ENCODE results near the gene SLC6A12.

The SLC6A12 gene

GRCh38 chr12:160858-161257, 53.1 kb downstream of the SLC6A12 start:
- Histone ChIP-seq H3K79me1 (ENCODE audit: low read depth, low read length) (no peaks in the 10 kb centered on the region), H3K4me1 (ENCODE audit: control insufficient read depth in 2 of 2, insufficient read depth in 1 of 2, low read depth in 1 of 2, low read length in 2 of 2) (peaks cover 0 to 14% of the 10 kb centered on the region in 2 donors), H2BK120ac (ENCODE audit: low read depth, low read length) (no peak overlapping the region), H3K14ac (ENCODE audit: low read length) (no peak overlapping the region), H3K9ac (ENCODE audit: low read depth, low read length, poor library complexity) (no peak overlapping the region), H3K27ac (replicated peaks; ENCODE audit: low read length) (no peak overlapping the region), H3K36me3 (replicated peaks in 1 of 2; ENCODE audit: control insufficient read depth in 2 of 2, insufficient read depth in 2 of 2, low read length in 2 of 2) (no peaks in the 10 kb centered on the region), H4K91ac (ENCODE audit: low read depth, low read length, poor library complexity) (no peak overlapping the region), H3K4me2 (ENCODE audit: insufficient read depth, low read length, poor library complexity, severe bottlenecking) (no peak overlapping the region), H2BK15ac (ENCODE audit: low read length) (no peak overlapping the region), H2AFZ (ENCODE audit: low read length) (no peak overlapping the region), H3K27me3 (ENCODE audit: control insufficient read depth in 3 of 3, insufficient read depth in 3 of 3, low read depth in 1 of 3, low read length in 3 of 3) (peaks cover 0 to 14% (median 0%) of the 10 kb centered on the region in 3 experiments), H2BK12ac (ENCODE audit: low read length) (no peak overlapping the region), H2BK5ac (ENCODE audit: low read length) (no peak overlapping the region), H3K4me3 (ENCODE audit: low read length in 2 of 2) (no peak overlapping the region), H3K4ac (ENCODE audit: low read length) (no peak overlapping the region), H3K18ac (ENCODE audit: low read length) (no peak overlapping the region), H4K8ac (ENCODE audit: low read depth, low read length) (no peak overlapping the region), H2AK5ac (ENCODE audit: low read depth, low read length) (no peak overlapping the region), H3K9me3 (replicated peaks in 1 of 2; ENCODE audit: control insufficient read depth in 2 of 2, insufficient read depth in 1 of 2, low read depth in 1 of 2, low read length in 2 of 2) (no peaks in the 10 kb centered on the region), H3K23ac (ENCODE audit: low read depth, low read length, poor library complexity) (no peak overlapping the region)
- DNase-seq (ENCODE audit: low spot score) = no peak
- no CpG with 5 or more reads among the region's 9 CpGs for WGBS, 2 donors (ENCODE audit: extremely low coverage in 2 of 2, insufficient read length in 2 of 2, insufficient replicate concordance in 1 of 2)

GRCh38 chr12:159156-159782, 54.7 kb downstream of the SLC6A12 start:
- no peak overlapping the region for H2BK120ac ChIP-seq (ENCODE audit: low read depth, low read length)
- WGBS, 2 donors (ENCODE audit: extremely low coverage in 2 of 2, insufficient read length in 2 of 2, insufficient replicate concordance in 1 of 2) = no CpG with 5 or more reads among the region's 7 CpGs
- H3K9ac ChIP-seq (ENCODE audit: low read depth, low read length, poor library complexity) = no peak overlapping the region
- no peak overlapping the region for H3K14ac ChIP-seq (ENCODE audit: low read length)
- H4K8ac ChIP-seq (ENCODE audit: low read depth, low read length) = no peak overlapping the region
- H3K4me1 ChIP-seq (ENCODE audit: control insufficient read depth in 2 of 2, insufficient read depth in 1 of 2, low read depth in 1 of 2, low read length in 2 of 2) = peaks cover 0 to 11% of the 10 kb centered on the region in 2 donors
- no peak overlapping the region for H3K27ac ChIP-seq (replicated peaks; ENCODE audit: low read length)
- no peak overlapping the region for H3K4me3 ChIP-seq (ENCODE audit: low read length in 2 of 2)
- peak overlapping the region; percentile 15 for H3K18ac ChIP-seq (ENCODE audit: low read length)
- H2BK5ac ChIP-seq (ENCODE audit: low read length) = no peak overlapping the region
- no peak for DNase-seq (ENCODE audit: low spot score)
- H3K9me3 ChIP-seq (replicated peaks in 1 of 2; ENCODE audit: control insufficient read depth in 2 of 2, insufficient read depth in 1 of 2, low read depth in 1 of 2, low read length in 2 of 2) = no peaks in the 10 kb centered on the region
- H3K4me2 ChIP-seq (ENCODE audit: insufficient read depth, low read length, poor library complexity, severe bottlenecking) = no peak overlapping the region
- no peaks in the 10 kb centered on the region for H3K36me3 ChIP-seq (replicated peaks in 1 of 2; ENCODE audit: control insufficient read depth in 2 of 2, insufficient read depth in 2 of 2, low read length in 2 of 2)
- no peak overlapping the region for H2AK5ac ChIP-seq (ENCODE audit: low read depth, low read length)
- no peak overlapping the region for H3K23ac ChIP-seq (ENCODE audit: low read depth, low read length, poor library complexity)
- H3K4ac ChIP-seq (ENCODE audit: low read length) = no peak overlapping the region
- no peak overlapping the region for H2BK15ac ChIP-seq (ENCODE audit: low read length)
- peaks cover 0 to 15% (median 0%) of the 10 kb centered on the region in 3 experiments for H3K27me3 ChIP-seq (ENCODE audit: control insufficient read depth in 3 of 3, insufficient read depth in 3 of 3, low read depth in 1 of 3, low read length in 3 of 3)
- no peak overlapping the region for H2BK12ac ChIP-seq (ENCODE audit: low read length)
- no peak overlapping the region for H4K91ac ChIP-seq (ENCODE audit: low read depth, low read length, poor library complexity)
- no peaks in the 10 kb centered on the region for H3K79me1 ChIP-seq (ENCODE audit: low read depth, low read length)
- no peak overlapping the region for H2AFZ ChIP-seq (ENCODE audit: low read length)

GRCh38 chr12:157644-158043, 56.3 kb downstream of the SLC6A12 start:
- peaks cover 0 to 23% (median 0%) of the 10 kb centered on the region in 3 experiments for H3K27me3 ChIP-seq (ENCODE audit: control insufficient read depth in 3 of 3, insufficient read depth in 3 of 3, low read depth in 1 of 3, low read length in 3 of 3)
- no peak overlapping the region for H3K14ac ChIP-seq (ENCODE audit: low read length)
- peak overlapping the region; percentile 72 for H2AK5ac ChIP-seq (ENCODE audit: low read depth, low read length)
- DNase-seq (ENCODE audit: low spot score) = no peak
- no peaks in the 10 kb centered on the region for H3K9me3 ChIP-seq (replicated peaks in 1 of 2; ENCODE audit: control insufficient read depth in 2 of 2, insufficient read depth in 1 of 2, low read depth in 1 of 2, low read length in 2 of 2)
- no peaks in the 10 kb centered on the region for H3K36me3 ChIP-seq (replicated peaks in 1 of 2; ENCODE audit: control insufficient read depth in 2 of 2, insufficient read depth in 2 of 2, low read length in 2 of 2)
- peak overlapping the region; percentile 32 for H3K23ac ChIP-seq (ENCODE audit: low read depth, low read length, poor library complexity)
- no peak overlapping the region for H4K91ac ChIP-seq (ENCODE audit: low read depth, low read length, poor library complexity)
- H3K18ac ChIP-seq (ENCODE audit: low read length) = no peak overlapping the region
- no peaks in the 10 kb centered on the region for H3K79me1 ChIP-seq (ENCODE audit: low read depth, low read length)
- no peak overlapping the region for H2BK5ac ChIP-seq (ENCODE audit: low read length)
- no peak overlapping the region for H3K27ac ChIP-seq (replicated peaks; ENCODE audit: low read length)
- no peak overlapping the region for H2BK12ac ChIP-seq (ENCODE audit: low read length)
- no peak overlapping the region for H3K4me3 ChIP-seq (ENCODE audit: low read length in 2 of 2)
- peaks cover 0 to 10% of the 10 kb centered on the region in 2 donors for H3K4me1 ChIP-seq (ENCODE audit: control insufficient read depth in 2 of 2, insufficient read depth in 1 of 2, low read depth in 1 of 2, low read length in 2 of 2)
- no peak overlapping the region for H2BK120ac ChIP-seq (ENCODE audit: low read depth, low read length)
- H3K4ac ChIP-seq (ENCODE audit: low read length) = no peak overlapping the region
- no CpG with 5 or more reads among the region's 12 CpGs for WGBS, 2 donors (ENCODE audit: extremely low coverage in 2 of 2, insufficient read length in 2 of 2, insufficient replicate concordance in 1 of 2)
- no peak overlapping the region for H4K8ac ChIP-seq (ENCODE audit: low read depth, low read length)
- no peak overlapping the region for H2BK15ac ChIP-seq (ENCODE audit: low read length)
- no peak overlapping the region for H3K4me2 ChIP-seq (ENCODE audit: insufficient read depth, low read length, poor library complexity, severe bottlenecking)
- H3K9ac ChIP-seq (ENCODE audit: low read depth, low read length, poor library complexity) = no peak overlapping the region
- no peak overlapping the region for H2AFZ ChIP-seq (ENCODE audit: low read length)

- Histone ChIP-seq H2AFZ (ENCODE audit: low read length) (no peak overlapping the region), H2AK5ac (ENCODE audit: low read depth, low read length) (peak overlapping the region; percentile 53), H2BK15ac (ENCODE audit: low read length) (no peak overlapping the region), H3K79me1 (ENCODE audit: low read depth, low read length) (no peaks in the 10 kb centered on the region), H2BK120ac (ENCODE audit: low read depth, low read length) (no peak overlapping the region), H3K18ac (ENCODE audit: low read length) (peak overlapping the region; percentile 62), H3K4me2 (ENCODE audit: insufficient read depth, low read length, poor library complexity, severe bottlenecking) (no peak overlapping the region), H3K36me3 (replicated peaks in 1 of 2; ENCODE audit: control insufficient read depth in 2 of 2, insufficient read depth in 2 of 2, low read length in 2 of 2) (no peaks in the 10 kb centered on the region), H3K4me3 (ENCODE audit: low read length in 2 of 2) (no peak overlapping the region), H4K8ac (ENCODE audit: low read depth, low read length) (no peak overlapping the region), H3K27me3 (ENCODE audit: control insufficient read depth in 3 of 3, insufficient read depth in 3 of 3, low read depth in 1 of 3, low read length in 3 of 3) (peaks cover 0 to 26% (median 0%) of the 10 kb centered on the region in 3 experiments), H3K27ac (replicated peaks; ENCODE audit: low read length) (no peak overlapping the region), H3K14ac (ENCODE audit: low read length) (no peak overlapping the region), H3K4ac (ENCODE audit: low read length) (no peak overlapping the region), H2BK12ac (ENCODE audit: low read length) (peak overlapping the region; percentile 14), H2BK5ac (ENCODE audit: low read length) (no peak overlapping the region), H3K23ac (ENCODE audit: low read depth, low read length, poor library complexity) (peak overlapping the region; percentile 50), H4K91ac (ENCODE audit: low read depth, low read length, poor library complexity) (no peak overlapping the region), H3K4me1 (ENCODE audit: control insufficient read depth in 2 of 2, insufficient read depth in 1 of 2, low read depth in 1 of 2, low read length in 2 of 2) (peaks cover 0 to 10% of the 10 kb centered on the region in 2 donors), H3K9me3 (replicated peaks in 1 of 2; ENCODE audit: control insufficient read depth in 2 of 2, insufficient read depth in 1 of 2, low read depth in 1 of 2, low read length in 2 of 2) (no peaks in the 10 kb centered on the region), H3K9ac (ENCODE audit: low read depth, low read length, poor library complexity) (peak overlapping the region; percentile 24)
- WGBS, 2 donors (ENCODE audit: extremely low coverage in 2 of 2, insufficient read length in 2 of 2, insufficient replicate concordance in 1 of 2) = no CpG with 5 or more reads among the region's 13 CpGs
- DNase-seq (ENCODE audit: low spot score) = no peak
Observed at GRCh38 chr12:156945-157344, 57.0 kb downstream of the SLC6A12 start.

Data from neuronal stem cell (in vitro differentiated cells).